ENCODE results near the gene LARGE2.
A peak's percentile ranks its signal among the peaks of the same experiment; 100 is the strongest.

Gene LARGE2

GRCh38 chr11:45917286-45917622 lies 5.2 kb upstream of the LARGE2 start:
- no peak for DNase-seq (ENCODE audit: low read depth)

GRCh38 chr11:45917623-45918330 lies 4.7 kb upstream of the LARGE2 start, which contains the start of gene PEX16:
Gene PEX16, minus strand, starts transcription at chr11:45917877. Its CDS starts 66 bp downstream, at chr11:45917811.
- DNase-seq (ENCODE audit: low read depth), result peak; percentile 99

- no peak for DNase-seq (ENCODE audit: low read depth)
These were observed 4.0 kb upstream of the LARGE2 start for GRCh38 chr11:45918331-45918941.

- DNase-seq (ENCODE audit: low read depth), result no peak
These were observed 3.3 kb upstream of the LARGE2 start for GRCh38 chr11:45918962-45919675.

GRCh38 chr11:45919806-45920530 lies 2.5 kb upstream of the LARGE2 start:
- DNase-seq (ENCODE audit: low read depth), result no peak

- DNase-seq (ENCODE audit: low read depth), result no peak
These were observed 1.7 kb upstream of the LARGE2 start for GRCh38 chr11:45920531-45921477.

GRCh38 chr11:45921561-45922424 lies 663 bp upstream of the LARGE2 start:
- no peak for DNase-seq (ENCODE audit: low read depth)

DNA sequence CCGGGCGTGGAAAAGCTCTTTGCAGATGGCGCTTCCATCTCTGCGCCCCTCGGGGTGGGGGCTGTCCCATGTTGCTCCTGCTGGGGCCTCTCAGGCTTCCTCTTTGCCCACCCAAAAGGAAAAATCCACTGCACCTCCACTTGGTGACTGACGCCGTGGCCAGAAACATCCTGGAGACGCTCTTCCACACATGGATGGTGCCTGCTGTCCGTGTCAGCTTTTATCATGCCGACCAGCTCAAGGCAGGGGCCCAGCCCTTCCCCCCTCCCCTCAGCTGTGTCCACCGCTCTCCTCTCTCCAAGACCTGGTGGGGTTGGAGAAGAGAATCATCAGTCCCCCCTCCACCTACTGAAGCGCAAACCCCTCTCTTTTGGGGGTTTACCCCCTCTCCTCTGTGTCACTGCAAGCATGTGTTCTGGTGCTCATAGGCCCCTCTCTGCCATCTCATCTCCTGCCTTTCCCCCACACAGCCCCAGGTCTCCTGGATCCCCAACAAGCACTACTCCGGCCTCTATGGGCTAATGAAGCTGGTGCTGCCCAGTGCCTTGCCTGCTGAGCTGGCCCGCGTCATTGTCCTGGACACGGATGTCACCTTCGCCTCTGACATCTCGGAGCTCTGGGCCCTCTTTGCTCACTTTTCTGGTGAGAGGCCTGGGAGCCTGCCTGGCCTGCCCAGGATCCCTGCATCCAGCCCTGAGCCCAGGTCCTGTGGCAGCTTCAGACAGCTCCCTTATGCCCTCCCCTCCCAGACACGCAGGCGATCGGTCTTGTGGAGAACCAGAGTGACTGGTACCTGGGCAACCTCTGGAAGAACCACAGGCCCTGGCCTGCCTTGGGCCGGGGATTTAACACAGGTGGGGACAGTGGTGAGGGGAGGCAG lies 1.8 kb downstream of the LARGE2 start:
- DNase-seq (ENCODE audit: low read depth), result no peak

DNA sequence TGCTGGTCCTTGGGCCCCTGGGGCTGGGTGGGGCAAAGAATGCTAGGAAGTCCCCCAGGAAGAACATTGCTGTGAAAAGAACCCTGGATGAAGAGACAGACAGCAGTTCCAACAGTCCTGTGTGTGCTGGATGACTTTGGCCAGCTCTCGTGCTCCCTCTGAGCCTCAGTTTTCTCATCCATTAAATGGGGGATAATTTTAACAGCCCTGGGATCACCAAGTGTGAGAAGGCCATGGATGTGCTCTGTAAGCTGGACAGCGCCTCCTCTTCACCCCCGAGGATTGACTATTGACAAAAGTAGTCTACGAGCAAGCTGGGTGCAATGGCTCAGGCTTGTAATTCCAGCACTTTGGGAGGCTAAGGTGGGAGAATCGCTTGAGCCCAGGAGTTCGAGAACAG lies 2.5 kb downstream of the LARGE2 start:
- no peak for DNase-seq (ENCODE audit: low read depth)

DNA sequence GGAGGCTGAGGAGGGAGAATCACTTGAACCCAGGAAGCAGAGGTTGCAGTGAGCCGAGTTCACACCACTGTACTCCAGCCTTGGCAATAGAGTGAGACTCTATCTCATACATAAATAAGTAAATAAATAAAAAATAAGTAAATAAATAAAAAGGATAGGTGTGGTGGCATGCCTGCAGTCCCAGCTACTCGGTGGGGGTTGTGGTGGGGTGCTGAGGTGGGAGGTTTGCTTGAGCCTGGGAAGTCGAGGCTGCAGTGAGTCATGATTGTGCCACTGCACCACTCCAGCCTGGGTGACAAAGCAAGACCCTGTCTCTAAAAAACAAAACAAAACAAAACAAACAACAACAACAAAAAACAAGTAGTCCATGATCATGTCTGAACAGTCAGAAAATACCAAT lies 3.1 kb downstream of the LARGE2 start:
- DNase-seq (ENCODE audit: low read depth), result no peak

DNA sequence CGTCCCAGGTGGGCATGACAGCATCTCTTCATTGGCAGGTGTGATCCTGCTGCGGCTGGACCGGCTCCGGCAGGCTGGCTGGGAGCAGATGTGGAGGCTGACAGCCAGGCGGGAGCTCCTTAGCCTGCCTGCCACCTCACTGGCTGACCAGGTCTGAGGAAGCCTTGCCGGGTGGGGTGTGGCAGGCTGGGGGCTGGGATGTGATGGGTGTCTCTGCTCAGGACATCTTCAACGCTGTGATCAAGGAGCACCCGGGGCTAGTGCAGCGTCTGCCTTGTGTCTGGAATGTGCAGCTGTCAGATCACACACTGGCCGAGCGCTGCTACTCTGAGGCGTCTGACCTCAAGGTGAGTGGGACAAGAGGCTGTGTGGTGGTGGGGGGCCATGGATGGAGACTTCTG lies 3.5 kb downstream of the LARGE2 start:
- no peak for DNase-seq (ENCODE audit: low read depth)

- no peak for DNase-seq (ENCODE audit: low read depth)
These were observed 4.3 kb downstream of the LARGE2 start for GRCh38 chr11:45926536-45927331.

GRCh38 chr11:45927332-45927683 lies 4.9 kb downstream of the LARGE2 start:
- DNase-seq (ENCODE audit: low read depth), result no peak

DNA sequence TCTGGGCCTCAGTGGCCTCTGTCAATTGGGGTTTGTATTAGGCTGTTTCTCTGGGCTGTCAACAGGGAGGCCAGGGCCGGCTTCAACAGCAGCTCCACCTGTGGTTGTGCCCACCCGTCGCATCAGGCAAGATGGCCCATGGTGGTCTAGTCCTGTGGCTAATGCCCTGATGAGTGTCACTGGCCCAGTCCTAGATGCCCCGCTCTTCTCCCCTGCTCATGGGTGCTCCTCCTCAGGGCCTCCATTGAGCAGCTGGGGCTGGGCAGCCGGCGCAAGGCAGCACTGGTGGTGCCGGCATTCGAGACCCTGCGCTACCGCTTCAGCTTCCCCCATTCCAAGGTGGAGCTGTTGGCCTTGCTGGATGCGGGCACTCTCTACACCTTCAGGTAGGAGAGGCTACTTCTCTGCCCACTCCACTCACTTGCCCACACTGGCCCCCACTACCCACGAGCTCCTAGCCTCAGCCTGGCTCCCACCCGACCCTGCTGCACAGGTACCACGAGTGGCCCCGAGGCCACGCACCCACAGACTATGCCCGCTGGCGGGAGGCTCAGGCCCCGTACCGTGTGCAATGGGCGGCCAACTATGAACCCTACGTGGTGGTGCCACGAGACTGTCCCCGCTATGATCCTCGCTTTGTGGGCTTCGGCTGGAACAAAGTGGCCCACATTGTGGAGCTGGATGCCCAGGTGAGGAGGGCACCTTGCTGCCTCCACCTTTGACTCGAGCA lies 5.4 kb downstream of the LARGE2 start:
- no peak for DNase-seq (ENCODE audit: low read depth)

- DNase-seq (ENCODE audit: low read depth), result no peak
These were observed 6.2 kb downstream of the LARGE2 start for GRCh38 chr11:45928535-45929215.

DNA sequence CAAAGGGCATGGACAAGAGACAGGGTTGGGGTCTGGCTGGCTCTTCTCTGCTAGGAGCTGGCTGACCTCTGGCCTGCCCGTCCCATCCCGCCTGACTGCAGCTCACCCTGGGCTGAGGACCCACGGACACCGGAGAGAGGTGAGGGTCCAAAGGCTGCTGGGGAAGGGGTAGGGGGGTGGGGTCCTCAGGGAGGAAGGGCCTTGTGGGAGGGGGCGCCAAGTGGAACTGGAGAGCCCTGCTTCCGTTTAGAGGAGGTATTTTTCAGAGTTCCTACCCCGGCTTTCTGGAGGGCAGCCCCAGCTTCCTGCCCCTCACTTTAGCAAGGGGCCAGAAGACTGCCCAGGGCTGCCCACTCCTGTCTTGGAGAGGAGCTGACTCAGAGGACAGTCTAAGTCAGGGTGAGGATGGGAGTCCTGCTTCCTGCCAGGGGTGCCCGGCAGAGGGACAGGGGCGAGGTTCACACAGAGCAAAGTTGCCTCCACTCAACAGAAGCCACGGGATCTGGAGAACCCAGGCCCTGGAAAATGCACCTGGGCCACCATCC lies 7.1 kb downstream of the LARGE2 start:
- no peak for DNase-seq (ENCODE audit: low read depth)

Measured in non-pigmented ciliary epithelial cell (primary cell).